ENCODE measurements around the gene TUNAR. TPM values are rescaled to one million over a fixed set of nuclear protein-coding genes. Genes with fewer than 3 reads are reported as not detected.

The TUNAR gene
- total RNA-seq, 1 donor from 2014 or later, result not detected

DNA sequence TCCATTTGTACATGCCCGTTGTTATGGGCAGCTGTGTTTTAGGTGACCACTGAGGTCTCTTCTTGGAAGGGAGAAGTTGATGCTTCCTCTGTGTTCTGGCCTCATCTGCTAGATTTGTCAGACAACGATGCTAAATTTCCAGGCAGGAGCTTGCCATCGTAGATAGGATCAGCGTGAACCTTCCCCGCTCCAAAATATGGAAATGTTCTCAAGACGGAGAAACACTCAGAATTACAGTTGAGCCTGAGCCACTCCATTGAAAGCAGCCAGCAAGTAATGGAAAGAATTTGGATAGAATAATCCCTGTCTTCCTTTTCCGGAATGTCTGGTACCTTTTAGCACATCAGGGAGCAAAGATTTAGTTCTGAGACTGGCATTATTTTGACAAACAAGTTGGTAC lies 34.8 kb downstream of the TUNAR start:
- no peak for DNase-seq (ENCODE audit: low read depth)

DNA sequence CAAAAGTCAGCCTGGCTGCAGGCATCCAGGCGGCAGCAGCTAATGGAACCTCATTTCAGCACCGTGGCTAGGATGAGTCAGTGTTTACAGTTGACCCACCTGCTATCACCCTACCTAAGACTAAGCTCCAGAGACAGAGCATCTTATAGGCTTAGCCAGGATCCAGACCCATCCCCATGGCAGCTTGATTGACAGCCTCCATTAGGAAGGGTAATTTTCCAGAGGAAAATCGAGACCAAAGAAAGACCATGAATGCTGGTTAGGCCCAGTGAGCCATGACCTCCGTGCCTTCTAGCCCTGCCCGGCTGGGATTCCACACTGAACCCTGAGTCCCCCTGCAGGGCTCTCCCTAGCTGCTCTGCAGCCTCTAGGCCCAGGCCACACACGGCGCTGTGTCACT lies 38.7 kb downstream of the TUNAR start:
- DNase-seq (ENCODE audit: low read depth), result no peak

DNA sequence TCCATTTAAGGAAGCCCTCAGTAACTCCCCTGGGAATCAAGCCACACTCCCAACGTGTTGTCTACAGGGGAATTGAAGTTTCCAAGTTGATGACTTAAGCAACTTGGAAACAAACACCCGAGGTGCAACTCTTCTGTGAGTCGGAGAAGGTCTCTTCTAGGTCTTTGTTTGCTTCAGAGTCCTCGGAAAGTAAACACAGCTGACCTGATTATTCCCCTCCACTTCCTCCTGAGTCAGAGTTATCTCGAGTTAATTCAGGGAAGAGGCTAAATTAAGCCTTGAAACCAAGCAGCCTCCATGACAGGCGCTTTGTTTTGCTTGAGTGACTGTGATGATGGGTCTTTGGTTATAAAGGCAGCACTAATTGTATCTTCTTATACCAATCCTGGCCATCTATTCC lies 41.8 kb downstream of the TUNAR start:
- DNase-seq (ENCODE audit: low read depth), result no peak

DNA sequence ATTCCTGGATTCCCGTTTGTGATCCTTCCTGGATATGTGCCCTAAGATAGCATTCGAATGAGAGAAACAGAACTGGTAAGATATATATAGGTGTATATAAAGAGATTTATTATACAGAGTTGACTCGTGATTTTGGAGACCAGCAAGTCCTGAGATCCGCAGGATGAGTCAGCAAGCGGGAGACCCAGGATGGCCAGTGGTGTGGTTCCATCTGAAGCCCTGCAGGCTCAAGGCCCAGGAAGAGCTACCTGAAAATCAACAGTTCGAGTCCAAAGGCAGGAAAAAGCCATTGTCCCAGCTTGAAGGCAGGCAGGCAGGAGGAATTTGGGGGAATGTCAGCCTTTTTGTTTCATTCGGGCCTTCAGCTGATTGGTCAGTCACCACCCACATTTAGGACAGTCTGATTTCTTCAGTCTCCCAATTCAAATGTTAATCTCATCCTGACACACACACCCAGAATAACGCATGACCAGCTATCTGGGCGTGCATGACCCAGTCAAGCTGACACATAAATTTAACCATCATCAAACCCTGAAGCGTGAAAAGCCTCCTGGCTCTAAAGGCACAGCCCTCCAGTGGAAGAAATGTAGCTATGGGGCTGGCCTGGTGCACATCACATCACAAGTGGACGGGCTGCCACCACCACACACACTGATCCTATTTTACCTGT lies 44.3 kb downstream of the TUNAR start:
- DNase-seq (ENCODE audit: low read depth), result no peak

DNA sequence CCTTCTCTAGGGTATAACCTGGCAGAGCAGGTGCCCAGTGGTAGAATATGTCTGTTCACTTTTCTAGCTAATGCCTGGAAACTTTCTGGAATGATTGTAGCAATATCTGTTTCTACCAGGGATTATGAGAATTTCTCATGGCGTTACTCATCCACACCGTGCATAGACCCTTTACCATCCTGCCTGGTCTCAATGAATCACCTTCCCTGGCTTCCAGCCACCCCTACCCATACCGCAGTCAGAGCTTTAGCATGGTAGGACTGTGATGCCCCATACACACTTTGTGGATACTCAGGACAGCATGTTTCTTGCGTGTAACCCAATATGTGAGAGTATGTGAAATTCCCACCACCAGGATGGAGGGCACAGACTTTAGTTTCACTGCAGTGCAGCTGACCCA lies 45.4 kb downstream of the TUNAR start:
- no peak for DNase-seq (ENCODE audit: low read depth)

DNA sequence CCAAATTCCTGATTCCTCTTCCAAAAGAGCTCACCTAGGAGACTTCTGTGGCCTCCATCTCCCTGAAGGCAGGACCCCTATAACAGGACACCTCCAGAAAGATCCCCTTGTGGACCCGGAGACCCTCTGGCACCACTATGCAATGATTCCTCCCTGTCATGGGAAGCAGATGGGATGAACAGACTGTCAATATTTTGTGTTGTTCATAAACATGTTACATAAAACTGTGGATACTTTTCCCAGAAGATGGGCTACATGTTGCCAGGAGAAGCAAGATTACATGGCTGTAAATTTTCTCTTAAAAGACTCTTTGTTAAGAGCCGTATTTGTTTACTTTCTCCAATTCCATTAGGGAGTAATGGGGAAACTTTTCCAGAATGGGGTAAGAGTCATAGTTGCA lies 52.1 kb downstream of the TUNAR start:
- no peak for DNase-seq (ENCODE audit: low read depth)

DNA sequence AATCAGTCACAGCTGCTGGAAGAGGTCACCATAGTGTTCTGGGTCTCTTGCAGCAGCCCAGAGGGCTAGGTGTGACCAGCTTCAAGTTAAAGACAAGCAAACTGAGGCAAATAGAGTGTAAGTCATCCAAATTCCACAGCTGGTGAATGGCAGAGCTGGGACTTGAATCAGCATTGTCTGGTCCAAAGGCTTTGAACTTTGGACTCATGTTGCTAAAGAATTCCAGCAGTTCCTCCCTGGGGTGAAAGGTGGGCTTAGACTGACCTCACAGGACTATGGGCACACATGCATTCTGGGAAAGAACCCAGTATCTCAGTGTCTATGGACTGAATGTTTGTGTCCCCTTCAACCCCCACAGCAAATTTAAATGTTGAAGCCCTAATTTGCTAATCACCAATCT lies 54.8 kb downstream of the TUNAR start:
- no peak for DNase-seq (ENCODE audit: low read depth)

DNA sequence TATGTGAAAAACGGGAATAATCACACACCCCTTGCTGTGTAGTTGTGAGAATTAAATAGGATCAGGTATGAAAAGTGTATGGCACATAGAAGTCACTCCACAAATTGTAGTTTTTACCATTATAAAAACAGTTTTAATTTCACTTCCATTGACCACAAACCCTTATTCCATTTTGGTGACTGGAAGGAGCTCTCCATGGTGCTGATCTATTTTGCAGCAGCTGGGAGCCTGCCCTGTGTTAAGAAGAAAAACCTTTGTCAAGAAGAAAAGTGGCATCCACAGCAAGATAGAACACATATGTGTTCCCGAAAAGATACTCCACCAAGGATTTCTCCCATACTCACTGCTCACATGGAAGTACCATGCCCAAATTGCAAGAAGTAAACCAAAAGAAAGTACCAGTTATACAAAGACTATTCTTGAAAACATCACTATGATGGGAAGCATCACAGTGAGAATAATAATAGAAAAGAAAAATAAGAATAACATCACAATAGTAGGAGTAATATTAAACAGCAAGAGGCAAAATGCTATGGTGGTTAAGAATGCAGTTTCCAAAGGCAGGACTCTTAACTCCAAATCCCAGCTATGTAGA lies 58.7 kb downstream of the TUNAR start:
- DNase-seq (ENCODE audit: low read depth), result peak; percentile 40

DNA sequence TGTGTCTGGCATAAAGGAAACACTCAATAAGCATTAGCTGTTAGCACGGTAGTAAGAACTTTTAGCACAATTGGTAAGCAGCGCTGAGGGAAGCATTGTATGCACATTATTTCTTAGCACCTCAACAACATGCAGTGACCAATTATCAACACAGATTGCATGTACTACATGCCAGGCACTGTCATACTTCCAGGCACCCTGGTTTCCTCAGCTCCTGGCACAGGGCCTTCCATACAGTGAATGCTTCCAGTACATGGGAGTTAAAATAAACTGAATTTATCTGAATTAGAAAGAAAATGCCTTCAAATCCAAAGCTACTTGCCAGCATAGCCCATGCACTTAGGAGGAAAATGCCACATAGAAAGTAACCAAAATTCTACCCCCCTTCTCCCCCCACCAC lies 59.4 kb downstream of the TUNAR start:
- DNase-seq (ENCODE audit: low read depth), result no peak

DNA sequence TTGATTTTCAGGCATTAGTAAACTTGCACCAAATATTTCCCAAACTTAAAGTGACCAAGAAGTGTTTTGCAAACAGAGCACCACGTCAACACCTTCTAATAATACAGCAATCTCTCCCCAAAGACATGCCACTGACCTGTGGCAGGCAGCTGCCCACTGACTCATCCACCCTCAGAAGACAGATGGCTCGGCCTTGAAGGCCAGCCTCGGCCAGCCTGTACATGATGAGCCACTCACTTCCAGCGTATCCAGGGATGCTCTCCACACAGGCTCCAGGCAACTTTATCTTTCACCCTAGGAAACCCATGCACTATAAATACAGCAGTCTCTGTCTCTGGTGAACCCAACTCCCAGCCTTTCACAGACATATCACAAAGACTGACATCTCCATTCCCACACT lies 62.7 kb downstream of the TUNAR start:
- DNase-seq (ENCODE audit: low read depth), result peak; percentile 49

DNA sequence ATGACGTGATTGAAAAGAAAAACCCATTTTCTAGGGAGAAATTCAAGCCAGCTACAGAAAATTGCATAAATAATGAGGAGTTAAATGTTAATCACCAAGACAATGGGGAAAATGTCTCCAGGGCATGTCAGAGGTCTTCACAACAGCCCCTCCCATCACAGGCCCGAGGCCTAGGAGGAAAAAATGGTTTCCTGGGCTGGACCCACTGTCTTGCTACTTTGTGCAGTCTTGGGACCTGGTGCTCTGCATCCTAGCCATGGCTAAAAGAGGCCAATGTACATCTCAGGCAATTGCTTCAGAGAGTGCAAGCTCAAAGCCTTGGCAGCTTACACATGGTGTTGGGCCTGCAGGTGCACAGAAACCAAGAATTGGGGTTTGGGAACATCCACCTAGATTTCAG lies 65.3 kb downstream of the TUNAR start:
- no peak for DNase-seq (ENCODE audit: low read depth)

DNA sequence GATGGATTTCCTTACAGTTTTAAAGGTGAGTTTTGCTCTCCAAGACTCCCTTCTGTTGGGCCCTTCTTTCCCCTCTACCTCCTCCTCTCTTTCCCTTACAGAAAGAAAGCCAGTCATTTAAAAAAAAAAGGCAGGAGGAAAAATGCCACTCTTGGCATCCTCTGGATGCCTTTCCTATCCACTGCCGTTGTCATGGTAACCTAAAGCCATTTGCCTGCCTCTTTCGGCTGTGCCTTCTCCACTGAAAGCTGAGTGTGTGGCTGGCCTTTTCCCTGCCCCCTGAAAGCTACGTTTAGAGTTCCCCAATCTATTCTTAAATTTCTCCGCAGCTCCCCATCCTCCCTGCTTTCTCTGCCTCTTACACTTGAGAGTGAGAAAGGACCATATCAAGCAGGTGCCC lies 67.1 kb downstream of the TUNAR start:
- no peak for DNase-seq (ENCODE audit: low read depth)

DNA sequence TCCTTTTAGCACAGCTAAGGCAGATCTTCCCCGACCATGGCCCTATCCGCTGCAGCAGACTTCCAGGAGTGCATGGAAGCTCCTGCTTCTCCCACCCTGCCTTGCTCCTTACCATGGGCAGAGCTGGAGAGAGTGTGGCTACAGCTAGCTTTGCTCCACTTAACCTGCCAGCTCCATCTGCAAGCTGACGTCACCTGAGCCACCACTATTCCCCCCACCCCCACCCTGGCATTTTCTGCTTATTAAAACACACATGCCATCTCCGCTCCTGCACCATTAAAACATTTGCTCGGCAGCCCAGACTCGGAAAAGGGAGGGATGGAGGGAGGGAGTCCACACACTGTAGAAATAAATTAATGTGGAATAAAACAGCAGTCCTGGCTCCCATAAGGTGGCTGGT lies 67.8 kb downstream of the TUNAR start:
- DNase-seq (ENCODE audit: low read depth), result no peak

DNA sequence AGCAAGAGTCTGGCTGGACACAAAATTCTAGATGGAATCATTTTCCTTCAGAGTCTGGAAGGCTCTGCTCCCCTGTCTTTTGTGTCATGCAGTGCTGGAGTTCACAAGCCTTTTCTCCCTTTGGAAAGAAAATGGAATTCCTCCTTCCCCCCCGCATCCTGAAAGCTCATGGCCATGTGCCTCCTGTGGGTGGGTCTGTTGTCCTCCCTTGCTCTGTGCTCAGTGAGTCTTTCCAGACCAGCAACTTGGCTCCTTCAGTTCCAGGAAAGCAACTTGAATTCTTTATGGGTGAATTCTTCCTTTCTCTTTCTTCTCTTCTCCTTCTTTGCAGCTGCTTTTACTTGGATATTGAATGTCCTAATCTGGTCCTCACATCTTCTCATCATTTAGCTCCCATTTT lies 70.2 kb downstream of the TUNAR start:
- DNase-seq (ENCODE audit: low read depth), result no peak

DNA sequence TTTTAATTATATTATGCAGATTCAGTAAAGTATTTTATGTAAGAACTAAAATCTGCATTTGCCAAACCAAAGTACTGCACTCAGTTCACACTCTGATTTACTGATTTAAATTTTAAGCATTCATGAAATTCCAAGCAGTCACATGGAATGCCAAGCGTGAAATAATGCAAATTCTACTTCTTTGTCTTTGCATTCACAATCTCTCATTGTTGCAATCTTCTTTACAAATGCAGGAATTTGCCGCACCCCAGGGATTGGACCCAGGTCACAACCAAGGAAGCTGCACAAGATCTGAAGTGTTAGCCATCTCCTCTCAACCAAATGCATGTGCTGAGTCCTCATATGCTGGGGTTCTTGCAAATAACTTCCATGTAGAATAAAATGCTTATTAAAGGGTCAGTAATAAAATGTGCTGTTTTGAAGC lies 71.9 kb downstream of the TUNAR start:
- DNase-seq (ENCODE audit: low read depth), result no peak

DNA sequence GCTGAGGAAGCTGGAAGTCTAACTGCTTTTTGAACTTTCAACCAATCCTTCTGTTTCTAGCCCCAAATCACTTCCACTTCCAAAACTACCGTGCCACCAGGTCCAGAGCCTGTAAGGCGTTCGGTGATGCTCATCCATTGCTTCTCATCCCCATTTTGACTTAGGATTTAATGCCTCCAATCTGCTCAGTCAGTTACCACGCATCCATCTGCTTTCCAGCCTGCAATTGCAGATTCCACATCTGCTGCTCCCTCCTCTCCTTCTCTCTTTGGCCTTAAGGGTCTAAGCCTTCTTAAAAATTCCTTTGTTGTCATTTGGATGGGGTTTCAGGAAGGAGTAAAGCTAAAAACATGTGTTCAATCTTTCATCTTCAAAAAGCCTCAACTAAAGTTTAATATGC lies 74.7 kb downstream of the TUNAR start:
- DNase-seq (ENCODE audit: low read depth), result no peak

DNA sequence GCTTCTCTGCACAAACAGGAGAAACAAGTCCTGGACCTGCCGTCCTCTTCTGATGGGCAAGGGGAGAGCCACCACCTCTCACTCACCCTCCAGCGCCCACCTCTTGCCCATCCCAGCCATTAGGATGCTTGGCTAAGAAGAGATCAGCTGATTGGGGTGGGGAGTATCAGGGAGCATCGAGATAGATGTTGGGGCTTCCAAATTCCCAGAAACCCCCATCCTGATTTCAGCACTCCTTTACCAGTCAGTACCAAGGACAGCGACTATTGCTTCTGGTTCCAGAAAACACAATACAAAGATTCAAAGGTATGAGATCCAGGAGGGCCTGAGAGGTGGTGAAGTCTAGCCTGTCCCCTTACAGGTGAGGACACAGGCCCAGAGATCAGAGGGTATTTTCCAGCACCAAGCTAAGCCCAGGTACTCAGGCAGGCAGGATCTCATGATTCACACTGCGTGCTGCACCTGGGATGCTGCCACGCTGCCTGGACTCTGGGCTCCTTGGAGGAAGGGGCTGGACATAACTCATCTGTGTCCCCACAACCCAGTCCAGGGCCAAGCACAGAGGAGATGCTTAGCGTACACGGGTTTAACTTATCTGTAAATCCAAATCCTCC lies 76.6 kb downstream of the TUNAR start:
- DNase-seq (ENCODE audit: low read depth), result peak; percentile 10

DNA sequence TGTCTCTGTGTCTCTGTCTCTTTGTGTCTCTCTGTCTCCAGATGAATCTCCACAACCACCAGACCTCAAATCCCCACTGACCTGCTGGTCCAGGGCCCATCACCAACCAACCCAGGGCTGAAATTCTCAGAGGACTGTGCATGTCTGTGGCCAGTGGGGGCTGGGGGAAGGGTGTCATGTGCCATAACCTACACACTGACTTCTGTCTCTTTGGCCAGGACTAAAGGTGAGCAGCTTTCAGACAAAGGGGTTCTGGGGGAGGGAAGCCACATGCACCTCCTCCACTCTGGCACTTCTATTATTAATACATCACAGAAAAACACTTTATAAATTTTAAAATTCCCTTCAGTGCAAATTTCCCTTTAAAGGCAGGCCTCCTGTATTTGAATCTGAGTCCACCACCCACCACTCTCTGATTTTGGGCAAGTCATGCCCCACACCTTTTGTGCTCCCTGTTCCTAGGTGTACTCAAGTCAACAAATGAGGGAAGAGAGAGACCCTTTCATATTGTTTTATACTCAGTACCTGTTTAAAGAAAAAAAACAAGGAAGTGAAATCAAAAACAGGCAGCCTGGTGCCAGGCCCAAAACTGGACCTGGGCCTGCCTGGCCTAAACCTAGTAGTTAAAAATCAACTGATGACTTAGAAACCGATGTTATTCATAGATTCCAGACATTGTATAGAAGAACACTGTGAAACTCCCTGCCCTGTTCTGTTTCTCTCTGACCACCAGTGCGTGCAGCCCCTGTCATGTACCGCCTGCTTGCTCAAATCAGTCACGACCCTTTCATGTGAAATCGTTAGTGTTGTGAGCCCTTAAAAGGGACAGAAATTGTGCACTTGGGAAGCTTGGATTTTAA lies 80.2 kb downstream of the TUNAR start:
- no peak for DNase-seq (ENCODE audit: low read depth)

DNA sequence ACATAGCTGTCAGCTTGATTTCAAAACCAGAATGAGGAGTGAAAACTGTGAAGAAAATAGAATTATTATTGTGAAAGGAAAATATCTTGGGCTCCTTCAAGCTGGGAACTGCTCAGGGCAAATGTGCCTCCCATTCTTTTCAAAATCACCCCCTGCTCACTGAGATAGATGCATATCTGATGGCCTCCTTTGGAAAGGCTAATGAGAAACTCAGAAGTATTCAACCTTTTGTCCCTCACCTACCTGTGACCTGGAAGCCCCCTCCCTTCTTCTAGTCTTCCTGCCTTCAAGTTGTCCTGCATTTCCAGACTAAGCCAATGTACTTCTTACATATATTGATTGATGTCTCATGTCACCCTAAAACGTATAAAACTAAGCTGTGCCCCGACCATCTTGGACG lies 81.5 kb downstream of the TUNAR start:
- DNase-seq (ENCODE audit: low read depth), result no peak

DNA sequence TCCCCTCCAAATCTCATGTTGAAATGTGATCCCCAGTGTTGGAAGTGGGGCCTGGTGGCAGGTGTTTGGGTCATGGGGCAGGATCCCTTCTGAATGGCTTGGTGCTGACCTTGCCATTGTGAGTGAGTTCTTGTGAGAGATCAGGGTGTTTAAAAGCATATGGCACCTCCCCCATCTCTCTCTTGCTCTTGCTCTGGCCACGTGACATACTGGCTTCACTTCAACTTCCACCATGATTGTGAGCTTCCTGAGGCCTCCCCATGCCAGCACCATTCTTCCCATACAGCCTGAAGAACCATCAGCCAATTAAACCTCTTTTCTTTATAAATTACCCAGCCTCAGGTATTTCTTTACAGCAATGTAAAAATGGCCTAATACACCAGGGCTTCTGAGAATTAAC lies 82.7 kb downstream of the TUNAR start:
- DNase-seq (ENCODE audit: low read depth), result no peak

DNA sequence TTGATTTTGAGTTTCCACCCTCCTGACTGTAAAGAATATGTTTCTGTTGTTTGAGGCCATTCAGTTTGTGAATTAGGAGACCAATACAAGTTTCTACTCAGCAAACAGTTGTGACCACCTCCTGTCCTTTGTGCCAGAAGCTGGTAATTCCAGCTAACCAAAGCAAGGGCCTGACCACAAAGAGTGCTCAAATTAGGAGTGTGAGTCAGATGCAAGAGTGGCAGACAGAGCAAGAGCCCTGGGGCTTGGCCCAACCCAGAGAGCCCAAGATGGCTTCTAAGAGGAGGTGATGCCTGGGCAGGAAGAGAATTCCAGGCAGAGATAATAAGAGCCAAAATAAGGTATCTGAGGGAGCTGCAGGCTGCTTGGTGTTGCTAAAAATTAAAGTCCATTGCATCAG lies 84.8 kb downstream of the TUNAR start:
- peak; percentile 26 for DNase-seq (ENCODE audit: low read depth)

DNA sequence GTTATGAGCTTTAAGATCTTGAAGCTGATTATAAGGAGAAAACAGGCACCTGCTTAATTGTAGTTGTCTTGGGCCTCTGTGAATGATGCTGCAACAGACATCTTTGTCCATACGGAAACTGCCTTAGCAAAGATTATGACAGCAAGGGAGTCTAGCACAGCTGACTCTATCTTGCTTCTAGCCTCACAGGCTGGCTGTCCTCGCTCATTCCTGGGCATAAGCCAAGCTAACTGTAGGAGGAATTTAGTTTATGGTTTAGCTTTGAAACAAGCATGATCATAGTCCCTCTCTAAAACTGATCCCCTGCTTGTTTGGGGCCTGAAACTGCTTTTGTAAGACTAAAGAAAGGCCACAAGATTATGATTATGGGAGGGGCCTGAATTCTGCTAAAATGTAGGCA lies 88.3 kb downstream of the TUNAR start:
- DNase-seq (ENCODE audit: low read depth), result peak; percentile 0
